Thoracic aorta (tissue), 2 donors: ENCODE results near the gene MLLT6. TPM values are rescaled to one million over a fixed set of nuclear protein-coding genes. Genes with fewer than 3 reads are reported as not detected.

Experiments
- ATAC-seq: fragments of 150-250 bp; one replicate; pipeline ENCODE4 v1.8.0; 2017; ENCODE audit warnings: low read depth; ENCODE audit not compliant: insufficient number of reproducible peaks, low FRiP score
- DNase-seq: peaks from one replicate; pipeline ENCODE4 v3.0.0-alpha.2; 2020; ENCODE audit warnings: low spot score
- H3K27ac ChIP-seq, 2 donors: fragments of 200-600 bp; sonication (generic); 1 replicate in 1 of 2; 2 replicates in 1 of 2; pipeline ENCODE4 v1.5.1; 2016; ENCODE audit warnings: mild to moderate bottlenecking in 2 of 2, moderate library complexity in 2 of 2
- H3K27me3 ChIP-seq: fragments of 200-600 bp; sonication (generic); replicated peaks from 2 replicates; pipeline ENCODE4 v1.6.0; 2016; ENCODE audit warnings: mild to moderate bottlenecking; ENCODE audit not compliant: insufficient read depth
- H3K36me3 ChIP-seq: fragments of 200-600 bp; sonication (generic); one replicate; pipeline ENCODE4 v1.5.1; 2016
- H3K4me1 ChIP-seq, 2 donors: fragments of 200-600 bp; sonication (generic); 1 replicate in 1 of 2; 2 replicates in 1 of 2; pipeline versions ENCODE4 v1.5.1 to v1.6.0; 2016; ENCODE audit warnings: low read depth in 2 of 2, mild to moderate bottlenecking in 1 of 2; ENCODE audit not compliant: control insufficient read depth in 1 of 2
- H3K4me3 ChIP-seq: fragments of 200-600 bp; sonication (generic); 2 replicates; pipeline ENCODE4 v1.5.1; 2016; ENCODE audit warnings: mild to moderate bottlenecking
- H3K9me3 ChIP-seq: fragments of 200-600 bp; sonication (generic); 2 replicates; pipeline ENCODE4 v1.5.1; 2016
- CTCF ChIP-seq: fragments of 200-600 bp; sonication (generic); IDR thresholded peaks from one replicate; pipeline ENCODE4 v1.5.1; 2019; ENCODE audit warnings: antibody characterized with exemption
- total RNA-seq, 2 donors: library from RNA; depleted of rRNA; stranded (reverse); fragments of >200 nt; gene quantifications; one replicate each; pipeline versions ENCODE4 v1.1.0 to v1.2.3, GENCODE V29; 2016

Gene MLLT6
- total RNA-seq, 2 donors from 2014 or later = 113 to 201 TPM

GRCh38 chr17:38740806-38741205, 35.7 kb downstream of the MLLT6 start:
- ATAC-seq (no peak), DNase-seq (no peak)
- Histone ChIP-seq H3K36me3 (peaks cover 37% of the 10 kb centered on the region), H3K9me3 (no peaks in the 10 kb centered on the region), H3K4me1 (peaks cover 3 to 32% of the 10 kb centered on the region in 2 donors), H3K27ac (no peak overlapping the region), H3K4me3 (no peak overlapping the region), H3K27me3 (no peaks in the 10 kb centered on the region)
- TF ChIP-seq CTCF = no peak

DNA sequence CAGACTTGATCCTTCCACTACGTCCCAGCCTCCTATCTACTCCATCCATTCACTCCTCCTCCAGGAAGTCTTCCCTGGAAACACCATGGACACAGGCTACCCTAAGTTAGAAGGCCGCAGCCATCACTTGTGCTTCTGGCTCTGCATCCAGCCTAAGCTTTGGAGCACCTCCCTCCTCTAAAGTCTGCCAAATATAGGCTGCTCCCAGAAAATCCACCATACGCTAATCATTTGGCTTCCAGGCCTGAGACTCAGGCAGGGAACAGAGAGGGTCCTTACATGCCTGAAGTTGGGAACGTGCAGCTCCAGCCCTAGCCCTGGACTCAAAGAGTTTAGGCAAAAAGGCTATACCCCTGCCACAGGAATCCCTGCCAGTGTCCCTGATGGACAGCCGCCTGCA, 36.4 kb downstream of the MLLT6 start:
- Histone ChIP-seq H3K27me3 (no peaks in the 10 kb centered on the region), H3K4me3 (no peak overlapping the region), H3K36me3 (peaks cover 33% of the 10 kb centered on the region), H3K9me3 (no peaks in the 10 kb centered on the region), H3K27ac (peak overlapping the region; percentile 21 to 73), H3K4me1 (peaks cover 5 to 39% of the 10 kb centered on the region in 2 donors)
- DNase-seq = no peak
- ATAC-seq = no peak
- TF ChIP-seq CTCF = no peak

DNA sequence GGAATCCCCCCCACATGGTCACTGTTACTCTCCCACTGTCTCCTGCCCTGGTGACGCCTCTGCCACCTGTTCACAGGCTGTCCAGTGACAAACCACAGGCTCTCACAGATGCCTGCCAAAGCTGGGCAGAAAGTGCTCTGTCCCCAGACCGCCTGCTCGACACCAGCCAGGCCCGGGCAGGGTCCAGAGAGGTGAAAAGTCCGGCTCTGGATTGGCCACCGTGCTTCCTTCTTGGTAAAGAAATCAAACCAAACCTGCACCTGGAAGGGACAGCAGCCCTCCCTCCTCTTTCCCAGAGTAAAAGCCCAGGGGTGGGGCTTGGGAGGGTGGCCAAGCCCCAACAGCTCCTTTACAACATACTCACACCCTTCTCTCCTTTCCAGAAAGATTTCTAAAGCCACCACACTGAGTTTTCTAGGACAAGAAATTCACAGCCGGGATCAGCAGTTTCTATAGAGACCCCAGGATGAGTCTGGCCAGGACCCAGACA, 36.9 kb downstream of the MLLT6 start:
- H3K27me3 ChIP-seq = no peaks in the 10 kb centered on the region
- ATAC-seq (no peak), DNase-seq (no peak)
- H3K9me3 ChIP-seq = no peaks in the 10 kb centered on the region
- peaks cover 10 to 44% of the 10 kb centered on the region in 2 donors for H3K4me1 ChIP-seq
- H3K4me3 ChIP-seq = peak overlapping the region; percentile 35
- H3K27ac ChIP-seq = peak overlapping the region; percentile 73 to 86
- TF ChIP-seq CTCF = no peak
- H3K36me3 ChIP-seq = peaks cover 29% of the 10 kb centered on the region

- peak; percentile 58 for ATAC-seq
- no peak for TF ChIP-seq CTCF
- Histone ChIP-seq H3K9me3 (no peaks in the 10 kb centered on the region), H3K27me3 (no peaks in the 10 kb centered on the region), H3K36me3 (peaks cover 24% of the 10 kb centered on the region), H3K27ac (peak overlapping the region; percentile 73 to 86), H3K4me3 (peak overlapping the region; percentile 35), H3K4me1 (peaks cover 14 to 46% of the 10 kb centered on the region in 2 donors)
- peak; percentile 54 for DNase-seq
Measured at GRCh38 chr17:38742411-38743308, 37.6 kb downstream of the MLLT6 start.

DNA sequence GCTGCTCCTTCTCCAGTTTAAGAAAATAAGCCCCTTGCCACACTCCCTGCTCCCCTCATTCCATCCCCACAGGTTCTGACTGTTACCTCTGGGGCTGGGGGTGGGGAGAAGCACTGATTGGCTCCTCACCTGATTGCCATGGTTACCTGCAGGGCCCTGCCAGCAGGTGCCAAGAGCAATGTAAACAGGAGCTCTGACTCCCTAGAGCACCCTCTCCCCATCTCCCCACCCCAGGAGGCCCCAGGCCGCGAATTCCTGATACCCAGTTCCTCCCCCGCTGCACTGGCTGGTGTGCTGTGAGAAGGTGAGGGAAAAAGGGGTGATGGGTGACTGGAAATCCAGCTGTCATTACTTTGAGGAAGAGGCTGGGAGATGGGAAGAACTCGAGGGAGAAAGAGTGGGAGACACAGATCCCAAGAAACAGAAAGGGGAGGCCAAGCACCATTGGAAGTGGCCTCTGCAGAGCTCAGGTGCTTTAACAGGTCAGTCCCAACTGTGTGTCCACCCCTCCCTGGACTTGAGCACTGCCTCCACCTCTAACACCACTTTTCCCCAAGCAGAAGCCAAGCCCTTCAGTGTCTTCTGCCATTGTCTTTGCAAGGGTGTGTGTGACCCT, 38.6 kb downstream of the MLLT6 start:
- peaks cover 16% of the 10 kb centered on the region for H3K36me3 ChIP-seq
- H3K27ac ChIP-seq = peak overlapping the region in 1 of 2 donors; percentile 60
- no peaks in the 10 kb centered on the region for H3K9me3 ChIP-seq
- peaks cover 14 to 46% of the 10 kb centered on the region in 2 donors for H3K4me1 ChIP-seq
- H3K27me3 ChIP-seq = no peaks in the 10 kb centered on the region
- no peak for DNase-seq
- no peak overlapping the region for H3K4me3 ChIP-seq
- no peak for TF ChIP-seq CTCF
- ATAC-seq = no peak
